ENCODE results near the gene AMMECR1. TPM values are rescaled to one million over a fixed set of nuclear protein-coding genes. Genes with fewer than 3 reads are reported as not detected.
"Not testable (repeated sequence)": the region's sequence is repeated elsewhere in the genome, so short reads cannot be mapped to it uniquely, and the experiment has no call there.

AMMECR1 gene
- total and polyA plus RNA-seq, 2 experiments from 2014 or later, result 15.3 to 17.1 TPM

DNA sequence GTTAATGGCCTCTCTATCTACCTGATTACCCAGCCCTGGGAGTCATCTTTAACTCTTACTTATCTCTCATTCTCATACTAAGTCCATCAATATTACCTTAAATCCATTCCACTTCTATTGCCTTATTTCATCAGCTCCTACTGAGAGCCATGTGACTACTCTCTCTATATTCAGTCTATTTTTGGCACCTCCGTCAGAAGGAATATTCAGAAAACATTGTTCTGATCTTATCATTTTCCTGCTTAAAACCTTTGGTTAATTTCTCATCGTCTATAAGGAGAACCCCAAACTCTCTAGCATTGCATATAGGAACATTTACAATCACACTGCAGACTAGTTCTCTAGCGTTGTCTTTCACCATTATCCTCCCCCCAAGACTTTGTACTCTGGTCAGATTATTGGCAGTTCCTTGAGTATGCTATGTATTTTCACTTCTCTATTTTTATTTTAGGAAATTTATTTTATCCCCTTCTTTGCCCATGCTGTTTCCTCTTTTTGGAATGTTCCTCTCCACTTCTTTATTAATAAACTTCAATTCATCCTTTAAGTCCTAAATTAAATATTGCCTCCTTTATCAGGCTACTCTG is 13.7 kb upstream of the AMMECR1 start:
- no peak overlapping the region for H3K4me2 ChIP-seq (ENCODE audit: unreplicated experiment)
- no peak for DNase-seq
- no peaks in the 10 kb centered on the region for H3K9me2 ChIP-seq (ENCODE audit: insufficient read depth)
- WGBS, 2 experiments (ENCODE audit: low coverage in 1 of 2, low lambda C conversion rate in 2 of 2, missing lambda C conversion rate in 2 of 2), result 80 to 96% methylated on average over 3 of the region's 3 CpGs
- H3K4me1 ChIP-seq (ENCODE audit: insufficient read depth), result 0 out of 2 replicates have a peak, but pooled peaks cover under 1% of the 10 kb centered on the region
- no peaks in the 10 kb centered on the region for H3K79me2 ChIP-seq (ENCODE audit: insufficient read depth)
- H3K9ac ChIP-seq, result no peak overlapping the region
- H3K27ac ChIP-seq, result no peak overlapping the region
- no peak for TF ChIP-seq EZH2phosphoT487 (IDR thresholded peaks at IDR 0.05; ENCODE audit: insufficient read depth, low read depth)
- no peak for TF ChIP-seq EZH2 (IDR thresholded peaks at IDR 0.05; ENCODE audit: insufficient read depth, poor library complexity, severe bottlenecking)
- H3K9me3 ChIP-seq (ENCODE audit: low read depth), result no peaks in the 10 kb centered on the region
- H4K20me1 ChIP-seq (ENCODE audit: insufficient read depth), result no peaks in the 10 kb centered on the region
- no peaks in the 10 kb centered on the region for H3K36me3 ChIP-seq (ENCODE audit: low read depth)
- no peak overlapping the region for H2AFZ ChIP-seq
- H3K4me3 ChIP-seq, result no peak overlapping the region
- in situ Hi-C loops (cut with MboI), result no loop called here
- no peaks in the 10 kb centered on the region for H3F3A ChIP-seq (ENCODE audit: insufficient read depth)
- H3K27me3 ChIP-seq (replicated peaks; ENCODE audit: insufficient read depth), result no peaks in the 10 kb centered on the region

DNA sequence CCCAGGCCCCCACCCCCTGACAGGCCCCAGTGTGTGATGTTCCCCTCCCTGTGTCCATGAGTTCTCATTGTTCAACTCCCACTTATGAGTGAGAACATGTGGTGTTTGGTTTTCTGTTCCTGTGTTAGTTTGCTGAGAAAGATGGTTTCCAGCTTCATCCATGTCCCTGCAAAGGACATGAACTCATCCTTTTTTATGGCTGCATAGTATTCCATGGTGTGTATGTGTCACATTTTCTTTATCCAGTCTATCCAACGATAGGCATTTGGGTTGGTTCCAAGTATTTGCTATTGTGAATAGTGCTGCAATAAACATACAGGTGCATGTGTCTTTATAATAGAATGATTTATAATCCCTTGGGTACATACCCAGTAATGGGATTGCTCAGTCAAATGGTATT is 10.7 kb upstream of the AMMECR1 start:
- not testable (repeated sequence) for H3K9ac ChIP-seq; H3K79me2 ChIP-seq (ENCODE audit: insufficient read depth); H2AFZ ChIP-seq; H3K27ac ChIP-seq; H3K27me3 ChIP-seq (replicated peaks; ENCODE audit: insufficient read depth); H3F3A ChIP-seq (ENCODE audit: insufficient read depth); DNase-seq; H4K20me1 ChIP-seq (ENCODE audit: insufficient read depth); H3K36me3 ChIP-seq (ENCODE audit: low read depth); H3K9me3 ChIP-seq (ENCODE audit: low read depth); H3K4me1 ChIP-seq (ENCODE audit: insufficient read depth); H3K4me2 ChIP-seq (ENCODE audit: unreplicated experiment); H3K9me2 ChIP-seq (ENCODE audit: insufficient read depth); H3K4me3 ChIP-seq
- WGBS, 2 experiments (ENCODE audit: low coverage in 1 of 2, low lambda C conversion rate in 2 of 2, missing lambda C conversion rate in 2 of 2), result 82 to 100% methylated on average over 1 of the region's 1 CpG
- in situ Hi-C loops (cut with MboI), result loop anchor here (10.0 kb wide), 1 partner anchor 164 kb away; no protein-coding TSS in a partner anchor

DNA sequence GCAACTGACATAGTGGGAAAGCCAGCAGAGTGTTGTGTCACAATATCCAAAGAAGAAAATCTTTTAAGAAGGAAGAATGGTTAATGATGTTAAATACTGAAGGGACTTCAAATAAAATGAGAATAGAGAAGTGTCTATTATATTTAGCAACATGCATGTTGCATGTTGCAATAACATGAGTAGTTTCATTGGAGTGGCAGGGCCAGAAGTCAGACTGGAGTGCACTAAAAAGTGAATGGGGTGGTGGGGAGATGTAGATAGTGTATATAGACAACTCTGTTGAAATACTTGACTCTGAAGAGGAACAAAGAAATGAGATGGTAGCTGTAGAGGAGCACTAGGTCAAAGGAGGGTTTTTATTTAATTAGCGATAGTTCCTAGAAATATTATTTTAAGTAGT is 9.5 kb upstream of the AMMECR1 start:
- TF ChIP-seq EZH2 (IDR thresholded peaks at IDR 0.05; ENCODE audit: insufficient read depth, poor library complexity, severe bottlenecking) (no peak), EZH2phosphoT487 (IDR thresholded peaks at IDR 0.05; ENCODE audit: insufficient read depth, low read depth) (no peak)
- Histone ChIP-seq H3K9me3 (ENCODE audit: low read depth) (no peaks in the 10 kb centered on the region), H3K9ac (no peak overlapping the region), H3K9me2 (ENCODE audit: insufficient read depth) (no peaks in the 10 kb centered on the region), H3K27me3 (replicated peaks; ENCODE audit: insufficient read depth) (no peaks in the 10 kb centered on the region), H2AFZ (no peak overlapping the region), H3K36me3 (ENCODE audit: low read depth) (no peaks in the 10 kb centered on the region), H3F3A (ENCODE audit: insufficient read depth) (0 out of 2 replicates have a peak, but pooled peaks cover 10% of the 10 kb centered on the region), H3K4me1 (ENCODE audit: insufficient read depth) (peaks cover 6% of the 10 kb centered on the region; the same call in 1 of the 2 replicates), H4K20me1 (ENCODE audit: insufficient read depth) (no peaks in the 10 kb centered on the region), H3K4me2 (ENCODE audit: unreplicated experiment) (no peak overlapping the region), H3K79me2 (ENCODE audit: insufficient read depth) (no peaks in the 10 kb centered on the region), H3K27ac (no peak overlapping the region), H3K4me3 (no peak overlapping the region)
- in situ Hi-C loops (cut with MboI), result loop anchor here (10.0 kb wide), 1 partner anchor 163 kb away; no protein-coding TSS in a partner anchor
- 88 to 92% methylated on average over 1 of the region's 1 CpG for WGBS, 2 experiments (ENCODE audit: low coverage in 1 of 2, low lambda C conversion rate in 2 of 2, missing lambda C conversion rate in 2 of 2)
- no peak for DNase-seq

DNA sequence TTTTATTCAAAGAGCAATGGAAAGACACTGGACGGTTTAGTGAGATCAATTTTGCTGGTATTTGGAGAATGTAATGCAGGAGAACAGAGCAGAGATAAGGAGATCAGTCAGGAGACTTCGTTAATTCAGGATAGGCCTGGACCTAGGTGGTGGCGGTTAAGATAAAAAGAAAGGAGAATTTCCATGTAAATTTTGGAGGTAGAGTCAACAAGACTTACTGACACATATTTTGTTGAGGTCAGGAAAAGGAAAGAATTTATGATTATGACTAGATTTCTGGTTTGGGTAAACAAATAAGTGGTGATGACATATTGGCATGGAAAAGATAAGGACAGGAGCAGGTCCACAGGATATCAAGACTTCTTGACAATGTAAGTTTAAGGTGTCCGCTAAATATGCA is 8.8 kb upstream of the AMMECR1 start:
- DNase-seq, result no peak
- 0 out of 2 replicates have a peak, but pooled peaks cover 10% of the 10 kb centered on the region for H3F3A ChIP-seq (ENCODE audit: insufficient read depth)
- no peak overlapping the region for H3K27ac ChIP-seq
- H3K4me3 ChIP-seq, result no peak overlapping the region
- H3K79me2 ChIP-seq (ENCODE audit: insufficient read depth), result no peaks in the 10 kb centered on the region
- no peak for TF ChIP-seq EZH2 (IDR thresholded peaks at IDR 0.05; ENCODE audit: insufficient read depth, poor library complexity, severe bottlenecking)
- no peak for TF ChIP-seq EZH2phosphoT487 (IDR thresholded peaks at IDR 0.05; ENCODE audit: insufficient read depth, low read depth)
- no peaks in the 10 kb centered on the region for H3K9me2 ChIP-seq (ENCODE audit: insufficient read depth)
- H3K36me3 ChIP-seq (ENCODE audit: low read depth), result no peaks in the 10 kb centered on the region
- H3K9me3 ChIP-seq (ENCODE audit: low read depth), result no peaks in the 10 kb centered on the region
- WGBS, 2 experiments (ENCODE audit: low coverage in 1 of 2, low lambda C conversion rate in 2 of 2, missing lambda C conversion rate in 2 of 2), result 92 to 93% methylated on average over 4 of the region's 4 CpGs
- no peak overlapping the region for H3K4me2 ChIP-seq (ENCODE audit: unreplicated experiment)
- in situ Hi-C loops (cut with MboI), result loop anchor here (10.0 kb wide), 1 partner anchor 162 kb away; no protein-coding TSS in a partner anchor
- H3K27me3 ChIP-seq (replicated peaks; ENCODE audit: insufficient read depth), result no peaks in the 10 kb centered on the region
- H2AFZ ChIP-seq, result no peak overlapping the region
- H3K9ac ChIP-seq, result no peak overlapping the region
- peaks cover 7% of the 10 kb centered on the region; the same call in 1 of the 2 replicates for H3K4me1 ChIP-seq (ENCODE audit: insufficient read depth)
- H4K20me1 ChIP-seq (ENCODE audit: insufficient read depth), result no peaks in the 10 kb centered on the region

Data from GM23248 (cell line).